HG02970 (cell line): ENCODE data around the gene MYL6B.

Experiments used
- ATAC-seq: cut with Tn5 transposase; IDR thresholded peaks from one replicate; pipeline ENCODE4 v1.9.1; 2021; ENCODE audit warnings: mild to moderate bottlenecking, moderate library complexity, moderate number of reproducible peaks; ENCODE audit not compliant: unreplicated experiment, low FRiP score

Gene MYL6B

DNA sequence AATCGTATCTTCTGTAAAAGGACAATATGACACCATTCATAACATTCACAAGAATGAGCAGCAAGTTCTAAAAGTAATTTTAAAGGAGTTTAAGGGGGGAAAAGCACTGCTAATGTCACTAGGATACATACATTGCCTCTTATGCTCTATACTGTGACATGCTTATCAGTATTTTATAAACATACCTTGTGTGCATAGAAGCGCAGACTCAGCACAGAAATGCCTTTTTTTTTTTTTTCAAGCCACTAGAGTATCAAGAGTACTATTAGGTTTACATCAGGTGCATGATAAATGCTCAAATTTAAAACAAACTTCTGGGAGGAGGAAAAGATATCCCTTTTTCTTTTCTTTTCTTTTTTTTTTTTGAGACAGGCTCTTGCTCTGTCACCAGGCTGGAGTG is 50.5 kb downstream of the MYL6B start:
- ATAC-seq = no peak

DNA sequence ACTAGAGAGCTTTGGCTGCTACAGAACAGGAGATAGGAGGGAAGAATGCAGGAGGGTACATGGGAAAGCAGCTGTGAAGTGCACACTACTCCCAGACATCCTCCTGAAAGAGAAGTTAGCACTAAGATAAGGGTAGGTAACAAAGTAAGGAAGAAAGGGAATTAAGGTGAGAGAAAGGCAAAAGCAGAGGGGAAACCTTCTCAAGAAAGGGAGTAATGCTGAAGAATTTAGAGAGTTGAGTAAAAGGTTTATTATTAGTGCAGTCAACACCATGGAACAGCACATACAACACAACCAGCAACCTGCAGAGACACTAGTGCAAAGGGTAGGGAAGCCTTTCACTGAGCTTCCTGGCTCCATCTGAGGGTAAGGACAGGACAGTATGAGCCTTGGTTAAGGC is 51.9 kb downstream of the MYL6B start:
- no peak for ATAC-seq

DNA sequence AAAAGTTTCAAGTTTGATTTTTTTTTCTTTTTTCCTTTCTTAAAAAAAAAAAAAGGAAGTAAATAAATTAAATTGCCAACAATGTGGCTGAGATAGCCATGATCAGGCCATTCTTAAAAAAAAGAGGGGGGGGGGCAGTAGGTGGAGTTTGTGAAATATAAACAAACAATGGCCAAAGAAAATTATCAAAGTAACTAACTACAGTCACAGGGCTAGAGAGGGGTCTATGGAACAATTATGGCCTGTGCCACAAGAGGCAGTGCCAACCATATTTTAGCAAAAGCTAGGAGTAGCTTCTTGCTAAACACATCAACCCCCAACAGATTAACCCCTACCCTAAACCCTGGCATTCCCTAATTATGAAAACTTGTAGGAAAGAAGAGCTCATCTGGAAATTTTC is 53.1 kb downstream of the MYL6B start:
- no peak for ATAC-seq

DNA sequence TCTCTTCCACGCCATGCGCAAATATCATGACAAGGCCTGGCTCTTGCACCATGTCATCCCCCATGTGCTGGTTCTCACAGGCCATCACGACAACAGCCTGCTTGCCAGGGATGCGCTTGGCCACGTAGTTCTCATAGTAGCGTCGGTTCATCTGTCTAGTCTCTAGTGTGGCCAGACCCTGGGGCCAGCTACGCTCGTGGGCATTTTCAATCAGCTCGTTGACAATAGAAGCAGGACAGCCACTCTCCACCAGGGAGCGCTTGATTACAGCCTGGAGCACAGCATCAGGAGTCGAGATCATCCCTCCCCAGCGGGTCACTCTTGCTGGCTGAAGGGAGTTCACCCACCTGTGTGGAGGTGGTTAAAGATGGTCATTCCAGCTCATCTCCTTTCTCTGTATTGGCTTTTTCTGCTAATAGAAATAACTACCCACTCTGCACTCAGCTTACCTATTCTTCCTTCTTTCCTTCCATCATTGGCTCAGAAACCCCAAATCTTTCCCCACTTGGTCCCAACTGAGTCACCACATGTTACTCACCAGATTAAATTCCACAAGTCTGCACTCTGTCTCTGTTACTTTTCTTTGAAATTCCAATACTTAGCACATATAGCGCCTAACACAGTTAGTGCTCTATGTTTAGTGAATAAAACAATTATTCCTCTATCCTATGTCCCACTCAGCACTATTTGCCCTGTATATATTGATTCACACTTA is 54.2 kb downstream of the MYL6B start:
- ATAC-seq = no peak
